GM20000 (cell line): Measurements from ENCODE around the gene C1orf141.

Source experiments
- DNase-seq: peaks from one replicate; pipeline ENCODE4 v3.0.0; 2012; ENCODE audit warnings: low spot score
- CTCF ChIP-seq: IDR thresholded peaks from 2 replicates; pipeline ENCODE4 v1.5.1; 2012; ENCODE audit warnings: mild to moderate bottlenecking, control low read depth; ENCODE audit errors: extremely low read depth, missing control alignments

Gene C1orf141

GRCh38 chr1:67052741-67053534 is 81.8 kb downstream of the C1orf141 start:
- DNase-seq, result peak; percentile 16
- no peak for TF ChIP-seq CTCF

GRCh38 chr1:67051196-67051595 is 83.6 kb downstream of the C1orf141 start:
- TF ChIP-seq CTCF, result no peak
- no peak for DNase-seq

GRCh38 chr1:67044631-67045270 is 90.0 kb downstream of the C1orf141 start:
- no peak for DNase-seq
- TF ChIP-seq CTCF, result no peak

GRCh38 chr1:67043366-67043765 is 91.4 kb downstream of the C1orf141 start:
- TF ChIP-seq CTCF, result no peak
- no peak for DNase-seq
